ENCODE results near the gene MRPL36. TPM values are rescaled to one million over a fixed set of nuclear protein-coding genes. Genes with fewer than 3 reads are reported as not detected.
A peak's percentile ranks its signal among the peaks of the same experiment; 100 is the strongest.
"Not testable (repeated sequence)": the region's sequence is repeated elsewhere in the genome, so short reads cannot be mapped to it uniquely, and the experiment has no call there.

The MRPL36 gene
- total RNA-seq: 54.3 TPM

DNA sequence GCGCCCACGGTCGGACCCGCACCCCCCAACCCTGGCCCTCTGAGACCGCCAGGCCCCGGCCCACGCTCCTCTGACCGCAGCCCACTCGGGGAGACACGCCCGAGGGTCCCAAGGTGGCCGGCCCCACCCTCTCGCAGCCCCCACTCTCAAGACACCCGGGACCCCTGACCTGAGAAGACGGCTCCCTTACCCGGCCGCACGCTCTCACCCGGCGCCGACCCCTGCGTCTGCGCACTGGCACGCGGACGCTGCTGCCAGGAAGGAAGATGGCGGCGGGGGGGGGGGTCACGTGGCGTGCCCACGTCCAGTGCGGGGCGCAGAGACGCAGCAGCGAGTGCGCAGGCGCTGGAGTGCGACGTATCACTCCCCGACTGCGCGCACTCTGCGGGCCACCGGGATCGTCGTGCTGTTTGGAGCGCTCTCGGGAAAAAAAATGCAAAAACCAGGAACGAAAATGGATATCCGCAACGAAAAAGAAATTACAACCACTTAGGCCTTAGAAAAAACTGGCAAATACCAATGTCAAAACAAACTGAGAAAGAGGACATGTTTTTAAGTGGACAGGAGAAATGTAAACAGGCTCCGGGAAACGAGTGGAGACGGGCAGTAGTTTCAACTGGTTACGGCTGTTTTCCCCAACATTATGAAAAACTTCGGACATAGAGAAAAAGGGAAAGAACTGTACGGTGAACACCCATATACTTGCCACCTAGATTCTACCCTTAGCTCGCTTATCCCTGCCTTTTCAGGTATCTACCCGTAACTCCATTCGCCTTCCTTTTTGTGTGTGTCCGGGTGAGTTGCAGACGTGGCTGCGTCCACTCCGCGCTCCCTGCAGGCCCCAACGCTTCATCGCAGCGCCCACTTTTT, at the start of gene MRPL36:
TSS of gene MRPL36 (minus strand) at position 236 of the 870 bp plus-strand sequence. CDS start 902 bp downstream, outside the sequence.
- ATAC-seq: peak; percentile 94

DNA sequence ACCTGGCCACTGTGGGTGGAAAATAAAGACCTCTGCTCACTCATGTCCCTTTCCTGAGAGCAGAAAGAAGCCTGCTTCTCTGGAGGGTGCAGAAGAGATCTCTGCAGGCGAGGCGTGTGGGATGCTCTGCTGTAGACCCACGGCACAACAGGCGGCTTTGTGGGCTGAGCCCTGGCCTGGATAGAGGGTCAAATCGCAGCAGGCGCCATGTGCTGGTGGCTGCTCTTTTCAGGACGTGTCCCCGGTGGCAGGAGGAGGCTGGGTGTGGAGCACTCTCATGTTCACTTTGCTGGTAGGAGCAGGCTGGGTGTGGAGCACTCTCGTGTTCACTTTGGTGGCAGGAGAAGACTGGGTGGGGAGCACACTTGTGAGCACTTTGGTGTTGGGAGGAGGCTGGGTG, 48.0 kb upstream of the MRPL36 start:
- ATAC-seq: no peak

DNA sequence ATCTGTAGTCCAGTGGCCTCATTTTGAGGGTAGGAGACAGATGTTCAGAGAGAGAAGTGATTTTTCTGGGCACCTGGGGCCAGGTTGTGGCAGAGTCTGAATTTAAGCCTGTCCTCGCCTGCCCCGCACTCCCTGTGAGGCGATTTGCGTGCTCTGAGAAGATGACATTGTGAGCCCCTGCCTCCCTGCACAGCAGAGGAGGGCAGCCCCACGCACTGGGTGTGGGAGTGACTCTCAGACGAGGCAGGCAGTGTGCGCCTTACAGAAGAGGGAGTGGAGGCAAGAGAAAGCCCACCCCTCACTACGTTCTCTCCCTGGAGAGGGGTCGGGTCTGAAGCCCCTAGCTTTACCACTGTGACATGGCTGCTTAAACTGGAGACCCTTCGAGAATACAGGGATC, 47.4 kb upstream of the MRPL36 start:
- no peak for ATAC-seq

DNA sequence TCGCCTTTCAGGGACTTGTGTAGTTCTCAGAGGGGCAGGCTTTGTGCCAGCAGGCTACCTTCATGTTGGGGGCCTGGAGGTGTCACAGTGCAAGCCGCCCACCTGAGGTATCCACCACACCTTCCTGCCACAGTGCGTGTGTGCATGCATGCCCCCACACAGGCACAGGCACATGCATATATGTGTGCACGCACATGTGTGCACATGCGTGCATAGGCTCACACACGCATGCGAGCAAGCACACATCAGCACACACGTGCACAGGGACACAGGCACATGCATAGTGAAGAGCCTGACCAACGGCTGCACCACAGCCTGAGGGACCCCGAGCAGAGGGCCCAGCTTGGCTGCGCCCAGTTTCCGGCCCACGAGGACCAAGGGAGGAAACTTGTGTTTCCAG, 46.9 kb upstream of the MRPL36 start:
- ATAC-seq: peak; percentile 29

DNA sequence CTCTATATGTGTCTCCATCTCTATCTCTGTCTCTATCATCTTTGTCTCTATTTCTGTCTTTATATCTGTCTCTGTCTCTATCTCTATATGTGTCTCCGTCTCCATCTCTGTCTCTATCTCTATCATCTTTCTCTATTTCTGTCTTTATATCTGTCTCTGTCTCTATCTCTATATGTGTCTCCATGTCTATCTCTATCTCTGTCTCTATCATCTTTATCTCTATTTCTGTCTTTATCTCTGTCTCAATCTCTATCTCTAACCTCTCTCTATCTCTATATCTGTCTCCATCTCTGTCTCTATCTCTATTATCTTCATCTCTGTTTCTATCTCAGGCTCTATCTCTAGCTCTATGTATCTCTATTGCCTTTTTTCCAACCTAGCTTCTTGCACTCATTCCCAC, 46.1 kb upstream of the MRPL36 start:
- no peak for ATAC-seq

DNA sequence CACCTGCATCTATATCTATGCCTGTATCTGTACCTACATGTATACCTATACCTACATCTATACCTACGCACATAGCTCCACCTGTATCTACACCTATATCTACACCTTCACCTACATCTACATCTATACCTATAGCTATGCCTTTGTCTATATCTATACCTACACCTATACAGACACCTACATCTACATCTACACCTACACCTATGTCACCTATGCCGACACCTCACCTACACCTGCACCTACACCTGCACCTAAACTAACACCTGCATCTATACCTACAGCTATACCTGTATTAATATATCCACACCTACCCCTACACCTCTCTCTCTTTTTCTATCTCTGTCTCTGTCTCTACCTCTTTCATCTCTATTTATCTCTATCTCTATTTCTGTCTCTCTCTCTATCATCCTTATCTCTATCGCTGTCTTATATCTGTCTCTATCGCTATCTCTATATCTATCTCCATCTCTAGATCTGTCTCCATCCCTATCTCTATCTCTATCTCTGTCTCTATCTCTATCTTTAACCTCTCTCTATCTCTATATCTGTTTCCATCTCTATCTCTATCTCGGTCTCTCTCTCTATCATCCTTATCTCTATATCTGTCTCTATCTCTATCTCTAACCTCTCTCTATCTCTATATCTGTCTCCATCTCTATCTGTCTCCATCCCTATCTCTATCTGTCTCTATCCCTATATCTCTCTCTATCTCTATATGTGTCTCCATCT, 45.2 kb upstream of the MRPL36 start:
- ATAC-seq: no peak

DNA sequence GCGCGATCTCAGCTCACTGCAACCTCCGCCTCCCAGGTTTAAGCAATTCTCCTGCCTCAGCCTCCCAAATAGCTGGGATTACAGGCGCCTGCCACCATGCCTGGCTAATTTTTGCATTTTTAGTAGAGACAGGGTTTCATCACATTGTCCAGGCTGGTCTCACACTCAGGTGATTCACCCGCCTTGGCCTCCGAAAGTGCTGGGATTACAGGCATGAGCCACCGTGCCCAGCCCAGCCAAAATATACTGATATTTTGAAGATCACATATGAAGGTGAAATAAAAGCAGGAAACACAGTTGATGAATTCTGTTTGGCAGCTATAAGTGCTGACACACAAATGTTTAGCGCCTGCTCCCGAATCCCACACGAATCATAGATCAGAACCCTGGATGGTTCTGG, 44.1 kb upstream of the MRPL36 start:
- not testable (repeated sequence) for ATAC-seq

DNA sequence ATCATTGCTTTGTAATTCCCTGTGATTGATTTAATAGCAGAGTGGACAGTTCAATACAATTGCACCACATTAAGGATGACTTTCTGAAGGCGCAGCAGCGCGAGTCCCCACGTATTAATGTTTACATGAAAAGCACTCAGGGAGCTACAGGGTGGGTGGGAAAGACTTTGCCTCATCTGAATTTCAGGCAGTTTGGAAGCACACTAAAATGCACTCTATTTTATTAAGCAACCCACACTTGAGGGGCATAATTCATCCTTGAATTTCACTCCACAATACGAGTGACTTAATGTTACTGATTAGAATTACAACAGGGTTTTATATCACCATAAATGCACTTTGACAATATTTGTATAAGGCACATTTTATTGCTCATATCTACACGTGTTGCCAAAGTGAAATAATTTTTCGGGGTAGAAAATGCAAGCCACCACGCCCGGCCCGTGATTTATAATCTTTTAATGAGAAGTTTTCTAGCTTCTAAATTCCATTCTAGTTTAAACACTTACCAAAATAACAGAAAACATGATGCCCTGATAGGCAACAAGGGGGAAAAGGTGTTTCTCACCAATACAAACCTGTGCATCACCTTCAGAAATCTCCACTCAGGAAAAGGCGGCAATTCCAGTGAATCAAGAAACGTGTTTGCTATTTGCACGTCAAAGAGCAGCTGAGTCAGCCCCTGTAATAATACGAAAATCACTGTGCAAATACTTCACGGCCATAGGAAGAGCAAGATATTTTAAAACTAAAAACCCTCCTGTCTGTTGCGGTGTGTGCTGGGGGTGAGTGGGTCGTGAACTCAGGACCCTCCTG, 42.6 kb upstream of the MRPL36 start:
- ATAC-seq: no peak

DNA sequence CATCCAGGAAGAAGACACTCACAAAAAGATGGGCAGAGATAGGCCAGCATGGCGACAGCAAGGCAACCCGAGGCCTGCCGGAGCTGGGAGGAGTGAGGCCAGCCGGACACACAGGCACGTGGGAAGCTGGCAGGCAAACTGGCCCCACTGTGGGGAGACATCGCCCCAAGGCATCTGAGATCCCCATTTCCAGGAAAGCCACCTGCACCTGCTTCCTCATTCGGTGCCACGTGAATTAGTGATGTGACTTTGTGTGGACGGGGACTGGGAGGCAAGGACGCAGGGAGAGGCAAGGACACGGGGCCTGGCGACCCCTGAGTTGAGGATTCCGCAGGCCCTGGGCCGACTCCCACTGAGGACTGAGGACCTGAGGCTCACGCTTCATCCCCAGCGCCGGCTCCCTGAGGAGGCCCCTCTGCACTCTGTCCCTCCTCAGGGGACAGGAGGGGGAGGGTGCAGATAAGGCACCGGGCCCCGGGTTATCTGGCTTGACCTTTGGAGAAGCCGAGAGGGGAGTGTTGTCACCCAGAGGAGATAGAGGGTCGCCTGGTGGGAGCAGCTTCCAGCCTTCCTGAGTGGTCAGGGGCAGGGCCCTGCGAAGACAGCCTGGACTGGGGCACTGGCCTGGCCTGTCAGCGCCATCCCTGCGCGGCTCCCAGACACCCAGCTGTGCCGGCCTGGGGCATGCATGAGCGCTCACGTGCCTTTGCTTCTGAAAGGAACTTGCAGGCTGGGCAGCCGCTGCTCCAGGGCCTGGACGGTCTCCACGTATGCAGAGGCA, 41.3 kb upstream of the MRPL36 start:
- no peak for ATAC-seq

DNA sequence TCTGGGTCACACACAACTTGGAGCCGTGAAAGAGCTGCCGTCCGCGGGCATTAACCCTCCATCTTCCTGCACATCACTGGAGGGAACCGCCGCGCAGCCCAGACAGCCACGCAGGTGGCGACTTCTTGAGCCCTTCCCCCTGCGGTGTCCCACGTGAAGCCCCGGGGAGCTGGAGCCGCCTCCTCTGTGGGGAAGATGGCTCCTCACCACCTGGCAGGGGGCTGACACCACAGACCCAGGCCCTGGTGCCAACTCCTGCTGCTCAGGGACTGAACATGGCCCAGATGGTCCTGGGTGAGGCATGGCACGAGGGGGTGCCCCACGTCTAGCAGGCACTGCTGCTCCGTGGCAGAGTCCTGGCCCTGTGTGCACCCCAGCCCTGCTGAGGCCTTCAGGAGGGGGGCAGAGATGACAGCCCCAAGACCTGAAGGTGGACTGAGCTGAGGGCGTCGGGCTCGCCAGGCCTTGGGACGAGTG, 40.5 kb upstream of the MRPL36 start:
- ATAC-seq: no peak

DNA sequence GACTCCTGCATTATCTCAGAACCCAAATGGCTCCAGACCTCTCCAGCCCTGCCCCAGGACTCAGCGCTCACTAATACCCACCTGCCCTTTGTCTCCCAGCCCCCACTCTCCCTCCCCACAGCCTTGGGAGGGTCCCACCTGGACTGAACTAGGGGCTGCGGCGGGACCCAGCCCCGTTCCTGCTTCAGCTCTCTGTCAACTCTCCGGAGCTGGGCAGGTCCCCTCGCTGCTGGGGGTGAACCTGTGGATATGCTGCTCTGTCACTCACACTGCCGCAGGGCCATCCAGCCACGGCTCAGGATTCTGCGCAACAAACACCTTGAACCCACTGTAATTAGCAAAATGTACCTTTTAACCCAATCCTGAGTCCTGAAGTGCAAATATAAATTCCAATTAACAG, 38.4 kb upstream of the MRPL36 start:
- ATAC-seq: no peak

DNA sequence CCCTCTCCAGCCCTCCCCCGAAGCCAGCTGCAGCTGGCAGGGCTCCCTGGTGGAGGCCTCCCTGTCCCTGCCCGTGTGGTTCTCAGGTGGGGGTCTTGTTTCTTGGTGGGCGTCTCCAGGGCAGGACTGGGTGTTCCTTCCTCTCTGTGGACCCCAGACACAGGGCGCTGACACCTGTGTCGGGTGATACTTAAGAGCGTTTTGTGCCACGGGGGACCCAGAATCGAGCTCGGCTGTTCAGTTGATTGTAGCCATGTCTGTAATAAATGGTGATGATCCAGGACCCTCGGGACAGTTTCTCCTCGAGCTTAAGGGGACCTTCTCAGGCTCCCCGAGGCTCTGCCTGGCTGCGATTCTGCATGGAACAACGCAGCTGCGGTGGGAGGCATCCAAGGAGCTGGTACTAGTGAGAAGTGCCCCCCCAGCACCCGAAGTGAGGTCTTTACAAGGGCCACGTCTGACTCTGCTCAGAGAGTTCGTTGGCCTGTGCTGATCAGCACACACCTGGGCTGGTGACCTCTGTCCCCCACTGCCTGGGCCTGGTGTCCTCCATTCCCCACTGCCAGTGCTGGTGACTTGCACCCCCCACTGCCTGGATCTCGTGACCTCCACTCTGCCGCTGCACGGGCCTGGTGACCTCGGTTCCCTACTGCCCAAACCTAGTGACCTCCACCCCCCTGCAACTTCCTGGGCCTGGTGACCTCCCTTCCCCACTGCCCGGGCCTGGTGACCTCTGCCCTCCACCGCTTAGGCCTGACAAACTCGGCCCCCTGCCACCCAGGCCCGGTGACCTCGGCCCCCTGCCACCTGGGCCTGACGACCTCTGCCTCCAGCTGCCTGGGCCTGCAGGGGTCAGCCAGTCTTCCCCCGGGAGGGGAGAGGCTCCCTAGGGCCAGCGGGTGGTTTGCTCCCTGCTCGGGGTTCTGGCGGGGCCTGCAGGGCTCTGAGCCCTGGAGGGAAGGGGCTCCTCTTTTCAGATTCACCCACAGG, 37.5 kb upstream of the MRPL36 start:
- ATAC-seq: no peak

DNA sequence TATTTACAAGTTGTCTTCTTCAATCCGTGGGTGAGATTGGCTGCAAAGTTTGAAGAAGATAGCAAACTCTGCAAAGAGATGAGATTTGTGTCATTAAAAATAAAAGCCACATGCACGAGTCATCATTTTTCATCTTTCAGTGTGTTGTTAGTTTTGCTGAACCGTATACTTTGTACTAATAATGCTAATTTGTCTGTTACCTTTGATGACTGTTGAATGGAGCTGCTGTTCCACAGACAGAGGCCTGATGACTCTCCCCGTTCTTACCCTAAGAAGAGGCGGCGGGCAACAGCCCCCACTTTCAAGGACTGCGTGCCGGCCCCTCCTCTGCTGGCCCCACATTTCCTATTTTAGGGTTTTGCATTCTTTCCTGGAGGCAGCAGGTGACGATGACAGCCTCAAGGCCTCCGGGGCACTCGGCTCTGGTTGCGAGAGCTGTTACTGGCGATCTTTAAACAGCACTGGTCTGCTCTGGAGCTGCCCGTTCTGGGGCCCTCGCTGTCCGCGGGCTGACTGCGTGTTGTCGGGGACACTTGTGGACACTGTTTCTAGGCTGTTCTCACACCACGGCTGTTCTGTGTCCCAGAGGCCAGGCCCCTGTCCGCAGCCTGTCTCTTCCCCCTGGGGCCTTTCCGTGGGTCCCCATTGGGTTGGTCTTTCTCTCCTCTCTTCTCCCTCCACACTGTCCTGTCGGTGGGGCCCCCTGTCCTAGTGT, 36.7 kb upstream of the MRPL36 start:
- no peak for ATAC-seq

DNA sequence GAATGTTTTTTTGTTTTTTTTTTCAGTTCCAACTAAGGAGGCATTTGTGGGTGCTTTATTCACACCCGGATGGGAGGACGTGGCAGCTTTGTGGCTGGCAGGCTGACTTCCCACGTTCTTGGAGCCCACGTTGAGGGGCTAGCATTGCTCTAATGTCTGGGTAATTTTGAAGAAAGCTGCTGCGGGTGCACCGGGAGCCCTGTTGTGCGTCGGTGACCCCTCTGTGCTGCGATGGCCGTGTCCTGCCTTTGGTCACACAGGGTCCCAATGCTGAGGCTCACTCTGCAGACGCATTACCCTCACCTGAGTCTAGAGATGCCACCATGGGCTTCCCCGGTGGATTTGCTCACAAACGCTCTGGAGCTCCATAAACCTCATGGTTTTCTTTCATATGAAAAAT, 35.8 kb upstream of the MRPL36 start:
- no peak for ATAC-seq

DNA sequence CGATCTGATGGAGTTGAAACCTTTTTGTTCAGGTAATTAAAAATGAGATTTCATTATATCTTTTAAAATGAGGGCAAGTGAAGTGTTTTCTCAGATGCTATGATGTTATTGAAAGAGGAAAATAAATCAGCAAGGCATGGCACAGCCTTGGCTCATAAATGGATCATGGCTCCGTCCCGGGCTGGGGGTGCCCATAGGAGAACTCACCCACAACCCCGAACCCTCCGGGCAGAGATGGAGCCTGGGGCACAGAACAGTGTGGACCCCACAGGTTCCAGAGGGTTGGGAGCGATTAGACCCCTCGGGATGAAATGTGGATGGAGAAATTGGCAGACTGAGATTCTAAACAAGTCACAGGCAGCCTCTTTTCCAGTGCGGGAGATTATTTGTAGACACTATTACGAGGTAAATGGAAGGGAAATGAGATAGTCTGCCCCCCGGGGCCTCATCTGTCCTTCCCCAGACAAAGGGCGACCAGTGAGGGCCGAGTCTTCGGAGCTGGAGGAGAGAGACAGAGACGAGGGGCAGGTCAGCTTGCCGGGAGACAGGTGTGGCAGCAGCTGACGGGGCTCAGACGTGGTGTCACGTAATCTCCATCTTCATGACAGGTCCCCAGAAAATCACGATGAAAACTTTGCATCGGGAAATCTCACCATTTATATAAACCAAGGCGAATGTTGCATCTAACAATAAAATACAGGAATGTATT, 35.2 kb upstream of the MRPL36 start:
- no peak for ATAC-seq

DNA sequence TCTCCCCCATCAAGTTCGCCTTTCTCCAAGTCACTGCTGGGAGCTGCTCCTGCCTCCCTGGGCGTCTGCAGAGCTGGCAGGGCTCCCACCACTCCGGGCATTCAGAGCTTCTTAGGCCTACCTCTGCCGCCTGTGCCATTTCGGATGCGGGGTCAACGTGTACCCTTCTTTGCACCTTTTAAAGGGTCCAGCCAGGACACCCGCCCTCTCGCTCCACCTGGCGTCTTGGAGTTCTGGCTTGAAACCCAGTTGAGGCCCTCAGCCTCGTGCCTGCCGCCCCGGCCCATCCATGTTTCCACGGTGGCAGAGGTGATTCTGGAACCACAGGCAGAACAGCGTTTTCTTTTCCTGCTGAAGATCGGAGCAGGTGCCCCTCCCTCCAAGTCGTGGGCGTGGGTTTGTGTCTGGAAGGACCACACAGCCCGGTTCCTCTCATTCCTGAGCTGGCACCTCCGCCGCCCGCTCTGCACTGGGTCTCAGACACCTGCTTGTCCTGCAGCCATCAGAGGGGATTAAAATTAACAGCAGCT, 34.5 kb upstream of the MRPL36 start:
- ATAC-seq: no peak

DNA sequence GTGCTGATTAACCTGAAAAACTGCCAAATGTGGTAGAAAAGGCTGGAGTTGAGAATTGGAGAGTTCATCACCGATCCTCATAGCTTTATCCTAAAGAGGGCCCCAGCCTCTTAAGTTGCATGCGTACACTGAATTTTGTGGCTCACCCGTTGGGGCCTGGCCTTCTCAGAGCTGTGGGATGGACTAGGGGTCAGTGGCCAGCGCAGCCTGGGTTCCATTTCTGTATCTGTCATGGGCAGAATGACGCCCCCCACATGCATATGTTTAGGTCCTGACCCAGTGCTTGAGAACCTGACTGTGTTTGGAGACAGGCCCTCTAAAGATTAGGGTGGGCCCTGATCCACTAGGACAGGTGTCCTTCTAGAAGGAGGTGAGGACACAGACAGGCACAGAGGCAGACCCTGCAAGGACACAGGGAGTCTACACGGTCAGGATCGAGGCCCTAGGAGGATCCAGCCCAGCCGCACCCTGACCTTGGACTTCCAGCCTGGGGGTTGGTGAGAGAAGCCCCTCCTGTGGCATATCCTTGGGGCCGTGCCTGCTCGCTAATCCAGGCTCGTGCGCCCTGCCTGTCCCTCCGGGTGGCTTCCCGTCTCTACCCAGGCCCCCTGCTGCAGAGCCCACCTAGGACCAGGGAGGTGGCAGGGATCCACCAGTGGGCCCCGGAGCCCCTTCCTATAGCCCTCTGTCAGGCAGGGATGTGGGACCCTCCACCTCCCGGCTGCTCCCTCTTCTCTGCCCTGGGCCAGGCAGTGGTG, 33.8 kb upstream of the MRPL36 start:
- no peak for ATAC-seq

DNA sequence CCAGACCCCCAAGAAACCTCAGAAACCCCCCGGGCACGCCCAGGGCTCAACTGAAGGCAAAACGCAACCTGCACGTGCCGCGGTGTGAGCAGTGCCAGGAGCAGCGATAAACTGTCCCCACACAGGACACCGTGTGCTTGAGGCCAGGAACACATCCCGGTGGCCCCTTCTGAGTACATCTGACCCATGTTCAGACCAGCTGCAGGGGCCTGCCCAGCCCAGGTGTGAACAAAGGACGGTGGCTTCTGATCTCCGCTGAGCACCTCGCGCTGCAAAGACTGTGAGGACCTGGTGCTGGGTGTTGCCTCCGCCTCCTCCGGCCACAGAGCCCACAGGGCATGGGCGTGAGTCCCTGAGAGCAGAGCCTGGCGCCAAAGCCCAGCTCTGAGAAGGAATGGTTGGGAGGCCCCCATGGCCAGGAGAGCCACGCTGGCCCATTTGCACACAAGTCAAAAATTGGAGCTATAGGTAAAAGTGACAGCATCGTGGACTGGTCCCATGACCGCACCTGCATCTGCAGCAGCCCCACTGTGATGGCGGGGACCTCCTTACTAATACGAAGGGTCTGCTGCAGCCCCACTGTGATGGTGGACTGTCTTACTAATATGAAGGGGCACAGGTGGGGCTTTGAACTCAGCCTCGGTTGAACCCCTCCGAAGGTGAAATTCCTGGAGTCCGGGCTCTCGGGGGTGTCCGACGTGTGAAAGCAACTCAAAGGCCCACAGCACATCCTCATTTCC, 33.0 kb upstream of the MRPL36 start:
- no peak for ATAC-seq
